ENCODE data around the gene SDK2.
A peak's percentile ranks its signal among the peaks of the same experiment; 100 is the strongest.

Gene SDK2

DNA sequence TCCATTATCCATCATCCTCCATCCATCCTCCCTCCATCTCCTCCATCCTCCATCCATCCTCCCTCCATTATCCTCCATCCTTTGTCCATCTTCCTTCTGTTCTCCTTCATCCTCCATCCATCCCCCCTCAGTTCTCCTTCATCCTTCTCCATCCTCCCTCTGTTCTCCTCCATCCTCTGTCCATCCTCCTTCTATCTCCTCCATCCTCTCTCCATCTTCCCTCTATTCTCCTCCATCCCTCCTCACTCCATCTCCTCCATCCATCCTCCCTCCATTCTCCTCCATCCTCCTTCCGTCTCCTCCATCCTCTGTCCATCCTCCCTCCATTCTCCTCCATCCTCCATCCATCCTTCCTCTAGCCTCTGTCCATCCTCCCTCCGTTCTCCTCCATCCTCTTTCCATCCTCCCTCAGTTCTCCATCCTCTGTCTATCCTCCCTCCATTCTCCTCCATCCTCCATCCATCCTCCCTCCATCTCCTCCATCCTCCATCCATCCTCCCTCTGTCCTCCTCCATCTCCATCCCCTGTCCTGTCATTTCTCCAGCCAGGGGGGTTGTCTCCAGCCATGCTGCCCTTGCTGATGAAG lies 143.7 kb downstream of the SDK2 start:
- CTCF ChIA-PET: no interaction called here
- Histone ChIP-seq H3K36me3 (ENCODE audit: control insufficient read depth in 2 of 2, insufficient read depth in 1 of 2, low read length in 2 of 2) (no peaks in the 10 kb centered on the region), H3K4me1 (ENCODE audit: control insufficient read depth, insufficient read depth, low read length) (no peaks in the 10 kb centered on the region), H3K27ac (ENCODE audit: extremely low read depth, low read depth, low read length) (no peak overlapping the region), H3K9me3 (ENCODE audit: control insufficient read depth, insufficient read depth, low read depth, low read length) (no peaks in the 10 kb centered on the region), H3K4me3 (ENCODE audit: low read depth, low read length) (no peak overlapping the region)
- POLR2A ChIA-PET: no interaction called here
- TF ChIP-seq ZNF362 (tag by site-specific recombination; IDR thresholded peaks at IDR 0.05) (no peak), ZBTB11 (tag by site-specific recombination; conservative IDR thresholded peaks at IDR 0.05; ENCODE audit: low read depth) (no peak), ZNF248 (tag by site-specific recombination; IDR thresholded peaks at IDR 0.05) (no peak), ZNF169 (tag by site-specific recombination; IDR thresholded peaks at IDR 0.05) (no peak), ZNF366 (tag by site-specific recombination; conservative IDR thresholded peaks at IDR 0.05) (peak; percentile 94), ZNF114 (tag by site-specific recombination; IDR thresholded peaks at IDR 0.05) (0 out of 2 replicates have a peak, but pooled peaks have one; percentile 40)
- TF ChIP-seq, protein P1, sequence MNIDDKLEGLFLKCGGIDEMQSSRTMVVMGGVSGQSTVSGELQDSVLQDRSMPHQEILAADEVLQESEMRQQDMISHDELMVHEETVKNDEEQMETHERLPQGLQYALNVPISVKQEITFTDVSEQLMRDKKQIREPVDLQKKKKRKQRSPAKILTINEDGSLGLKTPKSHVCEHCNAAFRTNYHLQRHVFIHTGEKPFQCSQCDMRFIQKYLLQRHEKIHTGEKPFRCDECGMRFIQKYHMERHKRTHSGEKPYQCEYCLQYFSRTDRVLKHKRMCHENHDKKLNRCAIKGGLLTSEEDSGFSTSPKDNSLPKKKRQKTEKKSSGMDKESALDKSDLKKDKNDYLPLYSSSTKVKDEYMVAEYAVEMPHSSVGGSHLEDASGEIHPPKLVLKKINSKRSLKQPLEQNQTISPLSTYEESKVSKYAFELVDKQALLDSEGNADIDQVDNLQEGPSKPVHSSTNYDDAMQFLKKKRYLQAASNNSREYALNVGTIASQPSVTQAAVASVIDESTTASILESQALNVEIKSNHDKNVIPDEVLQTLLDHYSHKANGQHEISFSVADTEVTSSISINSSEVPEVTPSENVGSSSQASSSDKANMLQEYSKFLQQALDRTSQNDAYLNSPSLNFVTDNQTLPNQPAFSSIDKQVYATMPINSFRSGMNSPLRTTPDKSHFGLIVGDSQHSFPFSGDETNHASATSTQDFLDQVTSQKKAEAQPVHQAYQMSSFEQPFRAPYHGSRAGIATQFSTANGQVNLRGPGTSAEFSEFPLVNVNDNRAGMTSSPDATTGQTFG (tag by site-specific recombination; IDR thresholded peaks at IDR 0.05; ENCODE audit: borderline replicate concordance): 0 out of 2 replicates have a peak, but pooled peaks have one; percentile 13

DNA sequence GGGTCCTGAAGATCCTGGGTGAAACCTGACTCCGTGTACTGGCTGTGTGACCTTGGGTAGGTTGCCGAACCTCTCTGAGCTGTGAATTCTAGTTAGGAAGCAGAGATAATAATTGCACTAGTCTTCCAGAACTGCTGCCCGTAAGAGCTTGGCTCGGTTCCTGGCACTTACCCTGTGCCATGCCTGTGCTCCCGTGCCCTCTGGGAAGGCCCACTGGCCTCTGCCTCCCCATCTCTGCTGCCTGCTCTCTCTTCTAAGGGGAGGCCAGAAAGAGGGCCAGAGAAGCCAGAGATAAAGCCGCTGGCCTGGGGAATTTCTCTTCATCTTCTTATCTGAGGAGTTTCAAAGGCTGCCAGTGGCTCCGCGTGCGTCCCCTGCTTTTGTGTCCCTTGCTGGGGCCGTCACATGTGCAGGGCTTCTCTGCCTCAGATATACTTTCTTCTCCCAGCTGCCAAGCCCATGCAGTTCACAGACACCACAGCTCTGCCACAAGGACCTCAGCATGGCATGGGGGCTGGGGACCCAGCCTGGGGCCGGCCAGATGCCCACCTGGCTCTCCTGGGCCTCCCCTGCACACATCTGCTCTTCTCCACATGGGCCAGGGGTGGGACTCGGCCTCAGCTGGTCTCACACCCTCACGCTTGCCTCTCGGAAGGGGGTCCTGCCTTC lies 145.2 kb downstream of the SDK2 start:
- Histone ChIP-seq H3K27ac (ENCODE audit: extremely low read depth, low read depth, low read length) (no peak overlapping the region), H3K4me3 (ENCODE audit: low read depth, low read length) (no peak overlapping the region), H3K4me1 (ENCODE audit: control insufficient read depth, insufficient read depth, low read length) (no peaks in the 10 kb centered on the region), H3K36me3 (ENCODE audit: control insufficient read depth in 2 of 2, insufficient read depth in 1 of 2, low read length in 2 of 2) (no peaks in the 10 kb centered on the region), H3K9me3 (ENCODE audit: control insufficient read depth, insufficient read depth, low read depth, low read length) (no peaks in the 10 kb centered on the region)
- TF ChIP-seq ZNF768 (tag by site-specific recombination; IDR thresholded peaks at IDR 0.05): peak; percentile 94; the same call in 1 of the 2 replicates
- TF ChIP-seq ZNF23 (tag by site-specific recombination; IDR thresholded peaks at IDR 0.05; ENCODE audit: borderline replicate concordance): no peak
- TF ChIP-seq SCRT1 (tag by site-specific recombination; IDR thresholded peaks at IDR 0.05; ENCODE audit: borderline replicate concordance): no peak
- no peak for TF ChIP-seq ZNF391 (tag by site-specific recombination; IDR thresholded peaks at IDR 0.05; ENCODE audit: borderline replicate concordance, low read depth)
- TF ChIP-seq ZNF398 (tag by site-specific recombination; IDR thresholded peaks at IDR 0.05): no peak
- ChIA-PET POLR2A (no interaction called here), CTCF (interaction anchor here (0.5 kb wide), 1 partner anchor 120 kb away, joined by 3 read pairs; no protein-coding TSS in a partner anchor)
